ENCODE results near the gene PIK3CA.
"Not testable (repeated sequence)": the region's sequence is repeated elsewhere in the genome, so short reads cannot be mapped to it uniquely, and the experiment has no call there.

Gene PIK3CA

GRCh38 chr3:179256813-179257212, 108.7 kb downstream of the PIK3CA start:
- no peak for TF ChIP-seq CTCF (IDR thresholded peaks at IDR 0.05; ENCODE audit: extremely low read depth, missing control alignments)
- DNase-seq (ENCODE audit: low spot score): no peak

GRCh38 chr3:179257742-179258141, 109.6 kb downstream of the PIK3CA start:
- not testable (repeated sequence) for DNase-seq (ENCODE audit: low spot score)

GRCh38 chr3:179258820-179259219, 110.7 kb downstream of the PIK3CA start:
- no peak for TF ChIP-seq CTCF (IDR thresholded peaks at IDR 0.05; ENCODE audit: extremely low read depth, missing control alignments)
- DNase-seq (ENCODE audit: low spot score): no peak

GRCh38 chr3:179259959-179260756, 112.0 kb downstream of the PIK3CA start:
- DNase-seq (ENCODE audit: low spot score): not testable (repeated sequence)

GRCh38 chr3:179260949-179261765, 113.0 kb downstream of the PIK3CA start:
- TF ChIP-seq CTCF (IDR thresholded peaks at IDR 0.05; ENCODE audit: extremely low read depth, missing control alignments): no peak
- DNase-seq (ENCODE audit: low spot score): peak; percentile 95

GRCh38 chr3:179263134-179263533, 115.0 kb downstream of the PIK3CA start:
- no peak for TF ChIP-seq CTCF (IDR thresholded peaks at IDR 0.05; ENCODE audit: extremely low read depth, missing control alignments)

GRCh38 chr3:179264449-179264848, 116.3 kb downstream of the PIK3CA start:
- TF ChIP-seq CTCF (IDR thresholded peaks at IDR 0.05; ENCODE audit: extremely low read depth, missing control alignments): no peak
- DNase-seq (ENCODE audit: low spot score): no peak

More at GRCh38 chr3:179263134-179263533, 115.0 kb downstream of the PIK3CA start:
- no peak for DNase-seq (ENCODE audit: low spot score)

- no peak for DNase-seq (ENCODE audit: low spot score)
- TF ChIP-seq CTCF (IDR thresholded peaks at IDR 0.05; ENCODE audit: extremely low read depth, missing control alignments): no peak
Observed at GRCh38 chr3:179265092-179265491, 116.9 kb downstream of the PIK3CA start.
